ENCODE measurements around the gene ACADSB.

Gene ACADSB

DNA sequence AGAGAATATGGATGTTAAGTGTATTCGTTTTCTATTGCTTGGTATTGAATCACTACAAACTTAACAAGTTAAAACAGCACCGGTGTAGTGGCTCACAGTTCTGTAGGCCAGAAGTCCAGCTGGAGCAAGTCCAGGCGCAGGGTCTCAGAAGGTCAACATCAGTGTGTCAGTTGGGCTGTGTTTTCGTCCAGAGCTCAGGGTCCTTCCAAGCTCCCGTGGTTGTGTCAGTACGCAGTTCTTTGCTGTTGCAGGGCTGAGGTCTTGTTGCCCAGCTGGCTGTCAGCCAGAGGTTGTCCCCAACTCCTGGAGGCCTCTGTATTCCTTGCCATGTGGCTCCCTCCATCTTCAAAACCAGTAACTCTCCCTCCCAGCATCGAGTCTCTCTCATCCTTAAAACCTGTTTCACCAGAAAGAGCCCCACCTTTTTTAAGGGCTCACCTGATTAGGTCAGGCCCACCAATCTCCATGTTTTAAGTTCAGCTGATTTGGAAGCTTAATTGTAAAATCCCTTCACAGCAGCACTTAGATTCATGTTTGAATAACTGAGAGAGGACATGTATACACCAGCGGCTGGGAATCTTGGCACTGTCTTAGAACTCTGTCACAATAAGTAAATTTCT, 26.8 kb downstream of the ACADSB start:
- no peak for ATAC-seq (ENCODE audit: low read depth)
- DNase-seq (ENCODE audit: low spot score in 2 of 2) = no peak
- no peaks in the 10 kb centered on the region for H3K27me3 Mint-ChIP-seq
- peaks cover 4% of the 10 kb centered on the region for H3K4me1 Mint-ChIP-seq
- H3K36me3 Mint-ChIP-seq = peaks cover 27% of the 10 kb centered on the region
- no peak overlapping the region for H3K4me3 Mint-ChIP-seq
- peaks cover 1% of the 10 kb centered on the region for H3K9me3 Mint-ChIP-seq
- H3K27ac Mint-ChIP-seq = no peak overlapping the region

DNA sequence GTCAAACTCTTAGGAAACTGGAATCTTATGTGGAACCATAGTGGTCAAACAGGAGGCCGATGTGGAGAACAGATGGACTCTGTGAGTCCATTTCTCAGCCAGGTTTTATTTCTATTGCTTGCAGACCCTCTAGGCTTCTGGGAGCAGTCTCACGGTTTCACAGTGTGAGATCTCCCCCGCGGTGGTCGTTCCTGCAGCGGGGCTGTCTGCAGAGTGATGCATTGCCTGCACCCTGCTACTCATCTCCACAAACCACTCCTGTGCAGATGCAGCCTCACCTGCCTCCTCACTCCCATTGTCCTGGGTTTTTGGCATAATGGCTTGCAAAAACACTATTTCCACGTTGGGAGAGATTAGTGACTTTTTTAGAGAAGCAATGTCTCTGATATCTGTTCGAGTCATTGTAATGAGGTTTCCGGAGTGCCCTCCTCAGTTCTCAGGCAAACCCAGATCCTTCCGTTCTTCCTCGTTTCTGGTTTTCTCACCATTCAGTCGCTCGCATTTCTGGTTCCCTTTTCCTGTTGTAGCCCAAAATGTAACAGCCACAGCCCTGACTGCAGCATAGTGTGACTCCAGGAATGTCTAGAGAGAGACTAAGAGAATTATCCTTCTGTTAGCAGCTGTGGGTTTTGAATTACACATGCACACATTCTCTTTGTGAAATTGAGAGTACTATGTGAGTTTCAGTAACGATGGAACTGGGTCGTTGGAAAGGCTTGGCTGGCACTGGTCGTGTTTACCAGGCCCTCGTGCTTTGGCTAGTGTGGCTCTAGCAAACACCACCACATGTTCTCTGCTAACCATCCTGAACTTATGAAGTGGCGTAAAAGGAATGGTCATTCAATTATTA, 30.2 kb downstream of the ACADSB start:
- Mint-ChIP-seq H3K27ac (no peak overlapping the region), H3K4me1 (peaks cover 8% of the 10 kb centered on the region), H3K27me3 (no peaks in the 10 kb centered on the region), H3K36me3 (peaks cover 23% of the 10 kb centered on the region), H3K4me3 (no peak overlapping the region), H3K9me3 (peaks cover 1% of the 10 kb centered on the region)
- ATAC-seq (ENCODE audit: low read depth) (no peak), DNase-seq (ENCODE audit: low spot score in 2 of 2) (no peak)

DNA sequence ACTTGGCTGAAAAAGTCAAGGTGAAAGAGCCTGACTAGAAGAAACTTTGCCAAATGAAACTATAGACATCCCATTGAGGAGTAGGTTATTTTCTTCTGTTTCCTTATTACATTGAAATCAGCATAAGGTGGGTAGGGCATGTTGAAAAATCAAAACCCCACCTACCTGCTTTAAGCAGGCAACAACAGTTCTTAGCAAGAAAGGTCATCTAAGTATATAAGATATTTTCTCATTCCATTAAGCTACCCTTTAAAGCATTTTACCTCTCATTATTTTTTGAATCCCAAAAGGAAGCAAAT, 30.8 kb downstream of the ACADSB start:
- DNase-seq (ENCODE audit: low spot score in 2 of 2) (no peak), ATAC-seq (ENCODE audit: low read depth) (no peak)
- H3K36me3 Mint-ChIP-seq = peaks cover 20% of the 10 kb centered on the region
- H3K4me1 Mint-ChIP-seq = peaks cover 8% of the 10 kb centered on the region
- H3K27me3 Mint-ChIP-seq = no peaks in the 10 kb centered on the region
- peaks cover 1% of the 10 kb centered on the region for H3K9me3 Mint-ChIP-seq
- no peak overlapping the region for H3K27ac Mint-ChIP-seq
- no peak overlapping the region for H3K4me3 Mint-ChIP-seq

DNA sequence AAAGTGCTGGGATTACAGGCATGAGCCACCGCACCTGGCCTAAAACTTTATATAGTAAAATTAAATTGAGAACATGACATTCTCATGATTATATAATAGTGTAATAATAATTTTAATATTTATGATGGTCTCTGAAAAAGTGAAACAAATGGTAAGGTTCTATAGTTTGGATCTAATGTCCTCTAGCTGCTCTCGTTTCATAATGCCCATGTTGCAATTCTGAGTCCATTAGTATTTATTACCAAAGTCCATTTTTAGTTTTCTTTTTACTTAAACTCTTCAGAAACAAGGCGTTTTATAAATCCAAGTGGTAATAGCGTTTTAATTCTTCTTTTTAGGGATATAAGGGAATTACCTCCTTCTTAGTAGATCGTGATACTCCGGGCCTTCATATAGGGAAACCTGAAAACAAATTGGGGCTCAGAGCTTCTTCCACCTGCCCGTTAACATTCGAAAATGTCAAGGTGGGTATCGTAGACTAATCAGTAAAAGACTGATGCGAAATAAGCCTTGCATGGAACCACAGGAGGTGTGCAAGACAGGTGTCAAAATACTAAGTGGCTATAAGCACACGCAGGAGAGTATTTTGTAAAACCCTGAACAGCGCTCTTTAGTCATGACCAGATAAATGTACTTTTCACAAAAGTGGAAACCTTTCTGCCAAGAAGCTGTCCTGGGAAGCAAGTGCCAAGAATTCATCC, 34.1 kb downstream of the ACADSB start:
- H3K4me1 Mint-ChIP-seq = peaks cover 8% of the 10 kb centered on the region
- peaks cover 10% of the 10 kb centered on the region for H3K36me3 Mint-ChIP-seq
- H3K9me3 Mint-ChIP-seq = no peaks in the 10 kb centered on the region
- no peak overlapping the region for H3K4me3 Mint-ChIP-seq
- DNase-seq (ENCODE audit: low spot score in 2 of 2) (no peak), ATAC-seq (ENCODE audit: low read depth) (no peak)
- no peak overlapping the region for H3K27ac Mint-ChIP-seq
- no peaks in the 10 kb centered on the region for H3K27me3 Mint-ChIP-seq

DNA sequence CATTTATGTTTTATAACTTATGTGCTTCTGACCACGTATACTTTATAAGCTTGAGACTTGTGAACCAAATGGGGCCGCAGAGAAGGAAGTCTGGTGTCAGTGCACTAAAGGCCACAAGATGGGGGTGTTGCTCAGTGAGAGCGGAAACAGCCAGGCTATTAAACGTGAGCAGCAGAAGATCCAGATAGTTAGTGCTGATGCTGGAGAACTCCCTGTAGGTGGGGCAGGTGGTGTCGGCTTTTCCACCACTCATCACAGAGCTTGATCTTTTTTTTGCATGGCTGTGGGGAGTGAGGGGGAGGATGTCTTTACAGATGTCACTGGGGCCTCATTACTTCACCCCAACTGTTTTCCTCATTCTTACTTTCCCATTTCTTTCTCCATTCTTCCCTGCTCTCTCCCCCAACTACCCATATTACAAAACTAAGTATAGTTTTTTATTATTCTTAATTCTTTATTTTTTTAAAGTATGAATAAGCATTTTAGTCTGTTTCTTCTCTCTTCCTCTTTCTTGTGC, 34.7 kb downstream of the ACADSB start:
- Mint-ChIP-seq H3K9me3 (no peaks in the 10 kb centered on the region), H3K4me1 (peaks cover 8% of the 10 kb centered on the region), H3K27me3 (no peaks in the 10 kb centered on the region), H3K27ac (no peak overlapping the region), H3K4me3 (no peak overlapping the region), H3K36me3 (peaks cover 15% of the 10 kb centered on the region)
- peak; percentile 73 for ATAC-seq (ENCODE audit: low read depth)
- DNase-seq (ENCODE audit: low spot score in 2 of 2) = peak; percentile 25 to 33

DNA sequence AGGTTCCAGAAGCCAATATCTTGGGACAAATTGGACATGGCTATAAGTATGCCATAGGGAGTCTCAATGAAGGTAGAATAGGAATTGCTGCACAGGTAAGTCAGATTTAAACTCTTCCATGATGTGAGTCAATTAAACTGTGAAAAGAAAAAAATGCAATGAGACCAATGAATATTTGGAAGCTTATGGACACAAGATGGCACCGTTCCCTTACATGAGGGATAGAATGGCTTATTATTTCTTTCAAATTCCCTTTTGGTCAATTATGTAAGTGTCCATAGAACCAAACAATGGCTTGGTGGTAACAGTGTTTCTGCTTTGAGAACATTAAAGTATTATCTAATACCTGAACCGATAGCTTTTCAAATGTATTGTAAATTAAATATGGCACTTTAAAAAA, 35.6 kb downstream of the ACADSB start:
- Mint-ChIP-seq H3K27me3 (no peaks in the 10 kb centered on the region), H3K4me1 (peaks cover 4% of the 10 kb centered on the region), H3K9me3 (no peaks in the 10 kb centered on the region), H3K27ac (no peak overlapping the region), H3K4me3 (no peak overlapping the region), H3K36me3 (peaks cover 13% of the 10 kb centered on the region)
- no peak for ATAC-seq (ENCODE audit: low read depth)
- no peak for DNase-seq (ENCODE audit: low spot score in 2 of 2)

DNA sequence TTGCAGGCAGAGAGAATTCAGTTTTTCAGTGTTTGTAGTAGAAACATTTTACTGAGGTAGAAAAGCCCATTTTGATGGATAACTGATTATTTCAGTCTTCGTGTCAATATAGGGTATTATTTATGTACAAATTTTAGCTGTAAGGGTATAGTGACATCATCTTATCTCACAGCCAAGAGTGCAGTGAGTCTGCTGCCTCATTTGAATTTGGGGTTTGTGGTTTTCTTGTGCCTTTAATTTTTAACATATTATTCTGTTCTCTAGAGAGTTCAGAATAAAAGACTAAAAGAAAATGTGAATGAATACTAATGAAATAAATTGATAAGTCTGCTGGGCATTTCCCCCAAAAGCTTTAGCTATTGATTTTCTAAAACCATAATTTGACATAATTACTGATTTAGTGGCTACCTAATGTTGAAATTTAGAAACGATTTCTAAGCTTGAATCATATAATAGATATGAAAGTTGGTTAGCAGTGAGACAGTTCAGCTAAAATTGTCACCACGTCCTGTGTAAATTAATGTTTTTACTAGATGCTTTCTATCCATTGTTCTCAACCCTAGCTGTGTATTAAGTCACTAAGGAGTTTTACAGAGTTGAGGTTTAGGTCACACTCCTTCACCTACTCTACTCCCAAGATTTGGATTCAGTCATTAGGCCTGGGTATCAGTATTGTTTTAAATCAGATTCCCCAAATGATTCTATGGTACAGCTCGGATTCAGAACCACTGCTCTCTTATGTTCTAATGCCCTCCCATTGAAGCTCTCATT, 37.3 kb downstream of the ACADSB start:
- Mint-ChIP-seq H3K27me3 (no peaks in the 10 kb centered on the region), H3K36me3 (peaks cover 14% of the 10 kb centered on the region), H3K4me3 (no peak overlapping the region), H3K27ac (no peak overlapping the region), H3K9me3 (no peaks in the 10 kb centered on the region), H3K4me1 (peaks cover 4% of the 10 kb centered on the region)
- ATAC-seq (ENCODE audit: low read depth) (no peak), DNase-seq (ENCODE audit: low spot score in 2 of 2) (no peak)

DNA sequence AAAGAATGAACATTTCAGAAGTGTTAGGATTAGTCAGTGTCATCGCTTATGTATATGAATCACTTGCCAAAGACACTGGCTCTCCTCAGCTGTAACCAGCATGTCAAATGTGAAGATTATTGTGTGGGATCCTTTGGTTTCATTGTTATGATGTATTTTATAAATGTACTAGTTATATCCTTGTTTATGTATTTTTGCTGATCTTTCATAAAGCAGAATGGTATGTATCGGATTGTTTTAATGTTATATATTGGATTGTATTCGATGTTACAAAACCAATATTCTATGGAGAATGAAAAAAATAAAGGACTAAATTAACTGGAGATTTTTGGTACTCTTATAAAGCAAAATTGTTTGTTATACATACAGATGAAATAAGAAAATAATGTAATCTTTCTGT, 49.2 kb downstream of the ACADSB start:
- ATAC-seq (ENCODE audit: low read depth) = no peak
- no peak overlapping the region for H3K4me3 Mint-ChIP-seq
- no peaks in the 10 kb centered on the region for H3K9me3 Mint-ChIP-seq
- H3K27me3 Mint-ChIP-seq = peaks cover 1% of the 10 kb centered on the region
- peaks cover 15% of the 10 kb centered on the region for H3K36me3 Mint-ChIP-seq
- no peaks in the 10 kb centered on the region for H3K4me1 Mint-ChIP-seq
- no peak for DNase-seq (ENCODE audit: low spot score in 2 of 2)
- H3K27ac Mint-ChIP-seq = no peak overlapping the region

DNA sequence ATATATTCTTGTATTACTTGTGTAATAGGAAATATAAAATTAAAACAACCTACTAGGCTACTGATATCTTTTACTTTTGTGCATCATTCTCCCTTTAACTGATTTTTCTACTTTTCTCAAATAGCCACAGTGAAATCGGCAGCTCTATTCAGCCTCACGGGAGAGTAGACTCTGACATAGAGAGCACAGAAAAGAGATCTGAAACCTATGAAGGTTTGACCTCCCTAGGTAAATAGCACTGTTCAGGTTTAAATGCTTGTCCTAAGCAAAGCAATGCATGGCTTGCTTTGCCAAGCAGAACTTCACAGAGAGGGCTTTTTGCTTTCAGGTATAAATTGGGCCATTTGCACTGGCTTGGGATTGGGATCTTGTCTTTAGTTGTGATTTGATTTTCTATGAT, 53.1 kb downstream of the ACADSB start:
- Mint-ChIP-seq H3K36me3 (peaks cover 1% of the 10 kb centered on the region), H3K9me3 (no peaks in the 10 kb centered on the region), H3K4me3 (no peak overlapping the region), H3K27me3 (peaks cover 3% of the 10 kb centered on the region), H3K27ac (no peak overlapping the region), H3K4me1 (no peaks in the 10 kb centered on the region)
- ATAC-seq (ENCODE audit: low read depth) (no peak), DNase-seq (ENCODE audit: low spot score in 2 of 2) (no peak)

DNA sequence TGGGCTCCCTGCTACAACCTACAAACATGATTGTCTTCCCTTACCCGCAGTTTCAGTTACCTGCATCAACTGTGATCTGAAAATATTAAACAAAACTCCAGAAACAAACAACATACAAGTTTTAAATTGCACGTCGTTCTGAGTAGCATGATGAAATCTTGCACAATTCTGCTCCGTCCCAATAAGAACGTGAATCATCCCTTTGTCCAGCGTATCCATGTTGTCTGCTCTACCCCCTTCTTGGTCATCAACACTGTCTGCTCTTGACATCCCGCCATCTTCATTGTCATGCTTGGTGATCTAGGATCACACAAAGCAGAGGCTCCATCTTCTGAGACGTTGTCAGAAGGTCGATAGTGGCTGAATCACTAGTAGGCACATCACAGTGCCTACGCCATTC, 53.9 kb downstream of the ACADSB start:
- Mint-ChIP-seq H3K4me3 (no peak overlapping the region), H3K4me1 (no peaks in the 10 kb centered on the region), H3K27ac (no peak overlapping the region), H3K36me3 (no peaks in the 10 kb centered on the region), H3K9me3 (no peaks in the 10 kb centered on the region), H3K27me3 (peaks cover 4% of the 10 kb centered on the region)
- no peak for DNase-seq (ENCODE audit: low spot score in 2 of 2)
- no peak for ATAC-seq (ENCODE audit: low read depth)

DNA sequence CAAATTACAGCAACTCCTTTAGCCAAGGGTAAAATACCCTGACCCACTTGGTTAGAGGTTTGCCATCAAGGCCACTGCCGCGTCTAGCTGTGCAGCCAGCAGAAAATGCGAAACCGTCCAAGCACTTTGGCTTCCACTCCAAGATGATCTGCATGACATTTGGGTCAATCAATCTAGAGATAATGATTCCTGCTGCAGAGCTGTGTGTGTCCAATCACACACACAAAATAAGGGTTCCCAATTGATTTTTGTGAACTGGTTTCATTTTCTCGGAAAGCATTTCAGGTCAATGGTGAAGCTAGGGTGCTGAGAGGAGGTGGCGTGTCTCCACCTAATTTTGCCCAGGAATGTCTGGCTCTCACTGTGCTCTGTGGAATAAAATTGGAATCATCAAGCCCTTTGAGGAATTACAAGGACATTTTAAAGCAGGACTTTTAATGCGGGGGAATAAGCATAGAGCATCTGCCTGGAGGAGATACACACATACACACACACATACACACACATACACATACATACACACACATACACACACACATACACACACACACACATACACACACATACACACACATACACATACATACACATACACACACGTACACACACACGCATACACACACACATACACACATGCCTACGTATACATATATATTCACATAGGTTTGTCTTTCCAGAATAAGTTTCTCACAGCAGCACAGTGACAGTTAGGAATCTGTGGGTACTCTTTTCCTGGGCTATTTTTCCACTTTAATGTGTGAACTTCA, 59.5 kb downstream of the ACADSB start:
- Mint-ChIP-seq H3K27ac (no peak overlapping the region), H3K4me3 (no peak overlapping the region), H3K27me3 (peaks cover 6% of the 10 kb centered on the region)

DNA sequence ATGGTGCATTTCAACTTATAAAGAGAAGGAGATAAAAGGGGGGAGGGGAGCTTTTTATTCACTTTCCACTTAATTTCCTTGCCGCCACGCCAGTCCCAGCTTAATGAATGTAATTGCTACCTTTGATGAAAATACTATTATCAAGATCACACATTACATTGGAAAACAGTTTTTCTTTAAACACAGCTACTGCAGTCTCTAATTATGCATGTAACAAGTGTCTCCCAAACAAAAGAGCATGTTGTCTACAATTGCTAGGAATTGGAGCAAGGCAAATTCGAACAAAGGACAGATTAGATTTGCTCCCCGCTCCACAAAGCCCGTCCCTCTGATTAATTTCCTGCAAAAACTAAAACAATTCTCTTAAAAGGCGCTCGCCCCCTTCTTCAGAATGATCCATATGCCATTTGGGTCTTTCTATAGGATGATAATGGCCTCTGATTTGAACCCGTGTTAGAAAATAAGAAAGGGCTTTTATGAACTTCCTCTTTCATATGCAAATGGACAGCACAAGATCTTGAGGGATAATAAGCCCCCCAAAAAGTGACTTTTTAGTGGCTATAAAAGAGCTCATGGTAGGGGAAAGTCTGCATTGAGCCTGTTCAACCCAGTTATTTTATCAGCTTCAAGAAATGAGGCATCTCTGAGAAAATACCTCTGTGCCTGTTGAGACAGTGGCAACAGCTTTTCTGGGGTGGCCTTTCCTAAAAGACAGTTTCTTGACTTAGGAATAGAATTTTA, 60.6 kb downstream of the ACADSB start:
- Mint-ChIP-seq H3K4me1 (no peaks in the 10 kb centered on the region), H3K9me3 (no peaks in the 10 kb centered on the region), H3K27me3 (peaks cover 8% of the 10 kb centered on the region), H3K36me3 (no peaks in the 10 kb centered on the region), H3K27ac (no peak overlapping the region), H3K4me3 (no peak overlapping the region)
- ATAC-seq (ENCODE audit: low read depth) (no peak), DNase-seq (ENCODE audit: low spot score in 2 of 2) (no peak)

More for the DNA sequence above, 59.5 kb downstream of the ACADSB start:
- no peaks in the 10 kb centered on the region for H3K36me3 Mint-ChIP-seq
- no peaks in the 10 kb centered on the region for H3K9me3 Mint-ChIP-seq
- DNase-seq (ENCODE audit: low spot score in 2 of 2) = no peak
- H3K4me1 Mint-ChIP-seq = no peaks in the 10 kb centered on the region
- ATAC-seq (ENCODE audit: low read depth) = no peak

DNA sequence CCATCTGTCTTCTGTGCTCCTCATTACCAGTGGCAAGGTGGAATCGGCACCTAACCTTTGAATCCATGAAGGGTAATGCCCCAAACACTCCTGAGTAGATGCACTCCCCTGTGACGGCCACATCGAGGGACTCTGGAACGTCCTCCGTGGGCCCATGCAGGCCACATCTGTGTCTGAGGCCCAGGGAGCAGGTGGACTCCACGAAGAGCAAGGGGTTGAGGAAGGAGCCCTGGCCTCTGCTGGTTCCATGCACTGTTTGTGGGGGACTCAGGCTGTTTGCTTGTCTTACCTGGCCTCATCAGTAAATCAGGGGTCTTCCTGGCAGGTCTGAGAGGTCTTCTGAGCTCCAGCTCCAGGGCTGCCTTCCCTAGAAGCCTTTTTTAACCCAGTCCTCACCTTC, 64.4 kb downstream of the ACADSB start:
- Mint-ChIP-seq H3K9me3 (peaks cover 4% of the 10 kb centered on the region), H3K4me1 (no peaks in the 10 kb centered on the region), H3K27me3 (peaks cover 14% of the 10 kb centered on the region), H3K27ac (no peak overlapping the region), H3K4me3 (no peak overlapping the region), H3K36me3 (peaks cover 2% of the 10 kb centered on the region)
- DNase-seq (ENCODE audit: low spot score in 2 of 2) = no peak
- no peak for ATAC-seq (ENCODE audit: low read depth)
